Raji (cell line): ENCODE measurements around the gene GPT2.

Source experiments
- POLR2A ChIP-seq: IDR thresholded peaks from 2 replicates; pipeline ENCODE4 v1.6.1; 2011; ENCODE audit warnings: low read depth, low read length, control low read depth; ENCODE audit not compliant: insufficient read depth

GPT2 gene

DNA sequence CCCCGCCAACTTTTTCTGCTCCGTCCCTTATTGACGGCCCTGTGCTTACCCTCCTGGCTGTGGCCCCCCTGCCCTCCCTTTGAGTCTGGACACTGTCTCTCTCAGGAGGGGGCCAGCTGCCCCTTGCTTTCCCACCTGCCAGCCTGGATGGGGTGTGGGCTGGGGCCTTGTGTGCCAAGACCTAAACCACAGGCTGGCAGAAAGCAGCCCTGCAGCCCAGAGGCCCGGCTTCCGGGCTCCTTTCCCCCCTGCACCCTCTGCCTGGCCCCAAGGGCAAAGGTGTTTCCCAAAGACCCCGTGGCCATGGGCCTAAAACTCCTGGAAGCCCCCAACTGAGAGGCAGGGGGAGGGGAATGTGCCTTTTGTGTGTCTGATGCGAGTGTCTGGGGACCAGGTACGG is 17.5 kb downstream of the GPT2 start:
- TF ChIP-seq POLR2A: no peak

DNA sequence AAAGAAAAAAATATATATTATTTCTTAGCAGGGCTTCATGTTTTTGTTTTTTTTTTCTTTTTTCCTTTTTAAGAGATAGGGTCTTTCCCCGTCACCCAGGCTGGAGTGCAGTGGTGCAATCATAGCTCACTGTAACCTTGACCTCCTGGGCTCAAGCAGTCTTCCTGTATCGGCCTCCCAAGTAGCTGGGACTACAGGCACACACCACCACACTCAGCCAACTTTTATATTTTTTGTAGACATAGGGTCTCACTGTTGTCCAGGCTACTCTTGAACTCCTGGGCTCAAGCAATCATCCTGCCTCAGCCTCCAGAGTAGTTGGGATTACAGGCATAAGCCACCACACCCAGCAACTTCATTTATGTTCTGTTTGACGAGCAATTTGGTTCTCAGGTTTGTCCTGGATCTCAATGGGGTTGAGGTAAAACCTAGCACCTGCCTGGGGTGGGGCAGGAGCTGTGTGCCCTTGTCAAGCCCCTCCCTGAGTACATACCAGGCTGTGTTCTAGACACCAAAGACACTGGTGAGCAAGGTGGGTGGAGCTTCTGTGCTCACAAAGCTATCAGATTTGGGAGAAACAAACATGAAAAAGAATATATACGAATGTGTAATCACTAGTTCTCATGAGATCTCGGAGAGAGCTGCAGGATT is 19.2 kb downstream of the GPT2 start:
- TF ChIP-seq POLR2A: no peak

DNA sequence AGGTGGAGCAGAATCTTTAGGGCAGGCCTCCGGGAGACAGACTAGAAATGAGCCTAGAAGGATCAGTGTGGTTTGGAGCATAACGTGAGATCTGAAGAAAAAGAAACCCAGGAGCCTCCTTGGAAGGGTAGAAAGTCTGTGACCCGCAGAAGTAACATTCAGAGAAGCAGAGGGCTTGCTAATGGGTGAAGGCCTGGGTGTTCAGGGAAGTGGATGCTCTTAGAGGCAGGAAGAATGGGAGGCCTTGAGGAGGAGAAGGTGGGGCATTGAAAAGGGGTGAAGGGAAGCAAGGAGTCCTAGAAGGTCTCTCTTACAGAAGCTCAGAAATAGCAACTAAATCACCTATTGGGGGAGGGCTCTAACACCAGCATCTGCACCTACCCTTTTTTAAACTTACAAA is 20.3 kb downstream of the GPT2 start:
- TF ChIP-seq POLR2A: no peak

GRCh38 chr16:46906360-46907060 is 22.3 kb downstream of the GPT2 start:
- TF ChIP-seq POLR2A: no peak

DNA sequence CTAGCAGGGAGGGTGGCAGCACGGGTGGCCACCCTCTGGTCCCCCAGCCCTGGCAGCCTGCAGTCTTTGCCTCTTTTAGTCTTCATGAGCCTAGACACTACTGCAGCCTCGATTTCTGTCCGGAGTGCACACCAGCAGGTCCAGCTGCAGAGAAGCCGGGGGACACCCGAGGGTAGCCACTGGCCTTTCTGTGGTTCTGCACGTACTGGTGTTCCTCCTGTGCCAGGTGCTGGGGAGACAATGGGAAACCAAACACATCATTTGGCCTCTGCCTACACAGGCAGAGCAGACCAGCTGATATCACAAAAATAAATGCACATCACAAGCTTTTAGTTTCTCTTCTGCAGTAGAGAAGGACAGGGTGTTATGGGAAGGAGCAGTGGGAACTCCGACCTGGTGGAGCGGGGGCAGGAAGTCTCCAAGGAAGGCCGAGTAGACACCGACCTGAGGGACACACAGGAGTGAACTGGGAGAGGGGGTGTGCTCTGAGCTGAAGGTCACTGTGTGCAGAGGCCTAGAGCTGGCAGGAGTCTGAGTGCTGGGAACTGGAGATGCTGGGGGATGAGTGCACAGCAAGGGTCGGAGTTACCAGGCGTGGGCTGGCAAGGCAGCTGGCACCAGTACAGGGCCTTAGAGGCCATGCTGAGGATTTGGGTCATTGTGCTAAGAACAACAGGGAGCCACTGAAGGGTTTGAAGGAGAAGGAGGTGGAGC is 23.1 kb downstream of the GPT2 start:
- no peak for TF ChIP-seq POLR2A

DNA sequence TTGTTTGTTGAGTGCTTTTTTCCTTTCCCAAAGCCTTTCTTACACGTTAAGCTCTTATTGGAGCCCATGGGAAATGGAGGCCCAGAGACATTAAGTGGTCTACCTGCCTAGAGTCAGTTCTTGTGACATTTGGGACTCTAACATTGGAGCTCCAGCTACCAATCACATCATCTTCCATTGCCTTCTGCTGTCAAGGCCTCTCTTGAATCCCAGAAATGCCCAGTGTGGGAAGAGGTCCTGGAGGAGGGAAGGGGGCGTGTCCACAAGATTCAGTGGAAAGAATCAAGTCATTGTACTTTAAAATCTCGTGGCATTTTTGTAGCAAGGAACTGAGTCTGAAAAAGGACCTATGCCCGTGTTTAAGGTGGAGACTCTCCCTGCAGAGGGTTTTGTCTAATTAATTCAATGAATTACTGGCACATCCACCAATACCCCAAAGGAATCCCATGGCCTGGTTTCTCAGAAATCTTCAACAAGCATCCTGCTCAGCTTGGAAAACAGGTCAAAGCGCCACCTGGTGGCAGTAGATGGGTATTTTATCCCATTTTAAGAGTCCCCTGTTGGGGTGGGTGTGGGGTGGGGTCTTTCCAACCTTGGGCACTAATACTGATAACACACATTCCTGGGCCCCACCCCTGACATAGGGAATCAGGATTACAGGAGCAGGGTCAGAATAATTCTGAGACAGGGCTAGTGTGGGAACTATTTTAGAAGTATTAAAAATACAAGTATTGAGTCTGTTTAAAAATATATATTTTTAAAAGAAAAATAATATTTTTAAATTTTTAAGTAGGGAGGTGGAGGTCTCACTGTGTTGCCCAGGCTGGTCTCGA is 24.6 kb downstream of the GPT2 start:
- no peak for TF ChIP-seq POLR2A

DNA sequence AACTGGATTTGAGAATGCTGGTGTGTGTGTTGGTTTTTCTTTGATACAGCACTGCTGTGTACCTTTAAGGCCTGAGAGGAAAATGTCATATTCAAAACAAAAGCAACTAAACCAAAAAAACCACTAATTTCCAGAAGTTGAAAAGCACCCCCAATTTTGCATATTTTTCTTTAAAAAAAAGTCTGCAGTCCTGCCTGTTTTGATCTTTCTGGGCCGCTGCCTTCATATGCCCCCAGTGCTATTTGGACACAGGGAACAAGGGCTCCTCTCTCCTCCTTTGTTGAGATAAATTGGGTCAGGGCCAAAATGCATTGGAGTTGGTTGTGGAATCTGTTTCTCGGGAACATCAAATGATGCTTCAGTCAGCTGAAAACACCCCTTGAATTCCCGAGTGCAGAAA is 26.9 kb downstream of the GPT2 start:
- TF ChIP-seq POLR2A: peak; percentile 46; the same call in 1 of the 2 replicates

- TF ChIP-seq POLR2A: no peak
These were observed 27.5 kb downstream of the GPT2 start for GRCh38 chr16:46911650-46912049.

DNA sequence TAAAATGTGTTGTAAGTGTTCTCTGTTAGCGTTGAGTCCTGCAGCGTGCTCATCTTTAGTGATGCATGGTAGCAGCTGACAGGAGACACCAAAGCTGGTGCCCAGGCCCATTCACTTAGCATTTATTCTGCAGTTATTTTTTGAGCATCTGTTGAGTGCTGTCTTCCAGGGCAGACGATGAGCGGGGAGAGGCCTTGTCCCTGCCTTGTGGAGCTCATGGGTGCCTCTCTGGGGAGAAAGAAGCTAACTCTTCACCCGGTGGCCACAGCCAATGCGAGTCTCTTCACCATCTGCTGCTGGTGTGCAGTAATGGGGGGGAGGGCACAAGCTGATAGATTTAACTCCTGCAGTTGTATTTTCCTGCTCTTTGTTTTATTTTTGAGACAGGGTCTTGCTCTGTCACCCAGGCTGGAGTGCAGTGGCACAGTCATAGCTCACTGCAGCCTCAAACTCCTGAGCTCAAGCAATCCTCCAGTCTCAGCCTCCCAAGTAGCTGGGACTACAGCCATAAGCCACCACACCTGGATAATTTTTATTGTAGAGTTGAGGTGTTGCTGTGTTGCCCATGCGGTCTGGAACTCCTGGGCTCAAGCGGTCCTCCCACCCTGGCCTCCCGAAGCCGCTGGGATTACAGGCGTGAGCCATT is 30.5 kb downstream of the GPT2 start:
- TF ChIP-seq POLR2A: no peak

DNA sequence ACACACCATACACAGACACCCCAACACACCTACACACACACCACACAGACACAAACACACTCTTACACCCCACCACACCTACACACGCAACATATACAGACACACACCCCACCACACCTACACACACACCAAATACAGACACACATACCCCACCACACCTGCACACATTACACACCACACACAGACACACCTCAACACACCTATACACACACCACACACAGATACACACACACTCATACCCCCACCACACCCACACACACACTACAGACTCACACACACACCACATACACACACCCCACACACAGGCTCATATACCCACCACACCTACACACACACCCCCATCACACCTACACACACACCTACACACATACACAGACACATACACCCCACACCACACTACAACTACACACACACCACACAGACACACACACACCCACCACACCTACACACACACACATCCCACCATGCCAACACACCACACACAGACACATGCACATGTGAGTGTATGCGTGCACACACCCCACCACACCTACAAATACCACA is 31.4 kb downstream of the GPT2 start:
- no peak for TF ChIP-seq POLR2A

GRCh38 chr16:46916980-46917379 is 32.8 kb downstream of the GPT2 start:
- no peak for TF ChIP-seq POLR2A

- no peak for TF ChIP-seq POLR2A
These were observed 34.2 kb downstream of the GPT2 start for GRCh38 chr16:46918400-46918799.

DNA sequence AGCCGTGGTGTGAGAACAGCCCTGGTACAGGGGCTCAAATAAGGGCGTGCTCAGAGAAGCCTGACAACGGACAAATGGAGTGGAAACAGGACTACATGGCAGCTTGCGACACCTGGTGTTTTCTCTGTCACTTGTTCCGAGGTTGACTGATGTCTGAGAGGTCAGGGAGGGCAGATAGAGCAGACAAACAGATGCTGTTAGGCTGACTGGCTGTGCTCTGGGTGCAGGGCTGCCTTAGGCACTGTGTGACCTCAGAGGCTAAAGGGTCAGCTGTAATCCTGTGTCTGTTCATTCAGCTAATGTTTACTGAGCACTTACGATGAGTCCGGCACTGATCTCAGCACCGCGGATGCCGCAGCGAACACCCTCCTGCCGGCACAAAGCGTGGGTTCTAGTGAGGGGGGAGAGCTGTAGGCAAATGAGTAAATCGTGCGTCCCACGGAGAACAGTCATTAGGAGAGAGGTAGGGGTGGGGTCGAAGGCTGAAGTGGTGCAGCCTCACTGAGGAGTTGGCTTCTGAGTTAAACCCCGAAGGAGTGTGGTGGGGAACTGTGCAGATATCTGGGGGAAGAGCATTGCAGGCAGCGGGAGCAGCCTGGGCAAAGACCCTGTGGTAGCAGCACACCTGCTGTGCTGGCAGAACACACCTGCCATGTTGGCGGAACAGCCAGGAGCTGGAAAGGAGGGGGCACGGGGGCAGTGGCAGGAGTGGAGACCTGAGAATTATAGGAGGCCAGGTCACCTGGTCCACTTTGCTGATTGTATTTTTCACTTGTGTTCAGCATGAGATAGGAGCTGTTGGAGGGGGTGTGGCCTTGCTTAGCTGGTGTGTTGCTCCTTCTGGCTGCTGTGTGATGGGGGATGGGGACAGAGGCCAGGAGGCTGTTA is 35.0 kb downstream of the GPT2 start:
- TF ChIP-seq POLR2A: no peak

DNA sequence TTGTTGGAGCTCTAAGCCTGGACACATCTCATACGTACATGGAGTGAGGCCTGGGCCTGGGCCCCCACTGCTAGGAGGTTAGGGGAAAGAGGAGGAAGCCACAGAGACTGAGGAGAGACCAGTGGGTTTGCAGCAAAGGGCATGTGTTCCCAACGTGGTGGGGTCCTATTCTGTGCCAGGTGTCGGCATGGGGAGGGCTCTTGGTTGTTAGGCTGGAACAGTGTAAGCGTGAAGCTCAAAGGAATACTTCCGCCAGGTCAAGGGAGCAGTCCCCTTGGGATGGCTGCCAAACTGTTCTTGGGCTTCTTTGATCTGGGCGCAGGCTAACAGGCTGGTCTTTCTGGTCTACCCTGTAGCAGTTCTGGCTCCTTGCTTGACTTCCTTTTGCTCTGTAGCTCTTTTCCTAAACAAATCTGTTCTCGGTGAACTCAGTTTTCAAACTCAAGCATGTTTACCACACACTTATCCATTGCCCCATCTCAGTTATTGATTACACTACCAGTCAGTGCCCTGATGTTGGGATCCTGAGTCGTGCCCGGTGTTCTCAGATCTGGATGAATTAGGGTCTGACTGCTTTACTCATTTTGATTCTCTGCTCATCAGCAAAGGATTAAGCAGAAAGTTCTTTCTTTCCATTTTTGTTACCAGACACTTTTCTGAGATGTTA is 36.4 kb downstream of the GPT2 start:
- TF ChIP-seq POLR2A: no peak

DNA sequence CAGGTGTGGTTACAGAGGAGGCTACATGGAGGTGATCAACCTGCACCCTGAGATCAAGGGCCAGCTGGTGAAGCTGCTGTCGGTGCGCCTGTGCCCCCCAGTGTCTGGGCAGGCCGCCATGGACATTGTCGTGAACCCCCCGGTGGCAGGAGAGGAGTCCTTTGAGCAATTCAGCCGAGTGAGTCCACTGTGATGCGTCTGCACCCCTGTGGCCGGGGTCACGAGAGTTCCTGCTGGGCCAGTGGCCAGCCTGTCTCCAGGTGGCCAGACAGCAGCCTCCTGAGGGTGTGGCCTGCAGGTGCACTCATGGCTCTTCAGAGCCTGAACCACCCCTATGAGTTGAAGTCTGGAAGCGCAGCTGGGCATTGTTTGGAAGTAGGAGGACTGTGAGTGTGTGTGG is 38.1 kb downstream of the GPT2 start:
- TF ChIP-seq POLR2A: no peak
